Small intestine (tissue), 7 donors: ENCODE results near the gene TMEM121. TPM values are rescaled to one million over a fixed set of nuclear protein-coding genes. Genes with fewer than 3 reads are reported as not detected.

Experiments used
- DNase-seq, 2 donors: peaks; one replicate each; pipeline versions ENCODE4 v3.0.0 to v3.0.0-alpha.2; 2013
- FAIRE-seq: peaks from 2 replicates; lab custom pipeline; 2012; peaks lifted over from hg19 to GRCh38; lab: Jason Lieb, UNC
- H3K27ac ChIP-seq, 3 donors: one replicate each; pipeline ENCODE4 v1.5.1; 2013; ENCODE audit warnings: low read length in 2 of 3, mild to moderate bottlenecking in 2 of 3, control low read depth in 1 of 3, inconsistent platforms in 1 of 3, low read depth in 1 of 3, moderate library complexity in 1 of 3
- H3K27me3 ChIP-seq, 3 donors: one replicate each; pipeline ENCODE4 v1.6.1; 2013; ENCODE audit warnings: low read length in 3 of 3, inconsistent platforms in 1 of 3; ENCODE audit not compliant: control insufficient read depth in 3 of 3, insufficient read depth in 3 of 3
- H3K36me3 ChIP-seq, 3 donors: one replicate each; pipeline ENCODE4 v1.6.1; 2013; ENCODE audit warnings: low read length in 3 of 3, inconsistent platforms in 1 of 3, low read depth in 1 of 3, mild to moderate bottlenecking in 1 of 3, moderate library complexity in 1 of 3; ENCODE audit not compliant: control insufficient read depth in 3 of 3, insufficient read depth in 2 of 3
- H3K4me1 ChIP-seq, 3 donors: one replicate each; pipeline ENCODE4 v1.6.1; 2013; ENCODE audit warnings: low read length in 2 of 3, inconsistent platforms in 1 of 3, low read depth in 1 of 3, mild to moderate bottlenecking in 1 of 3, moderate library complexity in 1 of 3; ENCODE audit not compliant: control insufficient read depth in 3 of 3, insufficient read depth in 2 of 3
- H3K4me3 ChIP-seq, 3 donors: one replicate each; pipeline ENCODE4 v1.5.1; 2013; ENCODE audit warnings: low read length in 3 of 3, control low read depth in 1 of 3, inconsistent platforms in 1 of 3, low read depth in 1 of 3, mild to moderate bottlenecking in 1 of 3, moderate library complexity in 1 of 3
- H3K9me3 ChIP-seq, 2 donors: one replicate each; pipeline ENCODE4 v1.6.1; 2013; ENCODE audit warnings: low read depth in 1 of 2, low read length in 1 of 2; ENCODE audit not compliant: control insufficient read depth in 2 of 2, insufficient read depth in 1 of 2
- WGBS, 3 donors: extraction: QIAGEN DNeasy Blood & Tissue Kit; methylation state at CpG; one replicate each; pipeline ENCODE4 v1.1.7; 2013; 5-methylcytosine and 5-hydroxymethylcytosine counted together
- polyA plus RNA-seq, 4 donors: library from polyadenylated mRNA; stranded (reverse) in 3 of 4; unstranded in 1 of 4; fragments of 200-250 nt in 3 of 4; fragments of 120-200 nt in 1 of 4; gene quantifications; one replicate each; pipeline versions ENCODE4 v1.2.1 to v1.2.3, GENCODE V29; 2013
- donor health status: healthy with polysubstance abuse.
- donor health status: control.
- donor health status: control.
- donor health status: Bipolar disorder and iron deficiency.
- donor health status: healthy.

The TMEM121 gene
- polyA plus RNA-seq, 4 donors: 1.5 to 2.0 TPM; not detected in 2

GRCh38 chr14:105507247-105507646 lies 19.1 kb upstream of the TMEM121 start:
- Histone ChIP-seq H3K36me3 (no peaks in the 10 kb centered on the region), H3K27ac (no peak overlapping the region), H3K4me1 (no peaks in the 10 kb centered on the region), H3K27me3 (peaks cover 0 to 4% (median 0%) of the 10 kb centered on the region in 3 donors), H3K9me3 (no peaks in the 10 kb centered on the region), H3K4me3 (no peak overlapping the region)
- FAIRE-seq: no peak
- DNase-seq: no peak
- WGBS, 3 donors: 68 to 80% (median 72%) methylated on average over 16 to 17 of the region's 17 CpGs

- no peaks in the 10 kb centered on the region for H3K4me1 ChIP-seq
- WGBS, 3 donors: 85 to 88% (median 85%) methylated on average over 16 of the region's 16 CpGs
- DNase-seq (no peak), FAIRE-seq (no peak)
- no peaks in the 10 kb centered on the region for H3K36me3 ChIP-seq
- H3K27ac ChIP-seq: no peak overlapping the region
- H3K27me3 ChIP-seq: peaks cover 0 to 4% (median 0%) of the 10 kb centered on the region in 3 donors
- no peaks in the 10 kb centered on the region for H3K9me3 ChIP-seq
- H3K4me3 ChIP-seq: no peak overlapping the region
Observed at GRCh38 chr14:105508069-105508468, 18.3 kb upstream of the TMEM121 start.

GRCh38 chr14:105508601-105509000 lies 17.8 kb upstream of the TMEM121 start:
- Histone ChIP-seq H3K4me1 (no peaks in the 10 kb centered on the region), H3K4me3 (no peak overlapping the region), H3K27me3 (peaks cover 0 to 4% (median 0%) of the 10 kb centered on the region in 3 donors), H3K9me3 (no peaks in the 10 kb centered on the region), H3K27ac (no peak overlapping the region), H3K36me3 (no peaks in the 10 kb centered on the region)
- 86 to 90% (median 87%) methylated on average over 12 of the region's 12 CpGs for WGBS, 3 donors
- DNase-seq (no peak), FAIRE-seq (no peak)

- WGBS, 3 donors: 60 to 66% (median 61%) methylated on average over 5 of the region's 5 CpGs
- DNase-seq: no peak
- H3K36me3 ChIP-seq: no peaks in the 10 kb centered on the region
- H3K4me1 ChIP-seq: no peaks in the 10 kb centered on the region
- peaks cover 0 to 3% (median 0%) of the 10 kb centered on the region in 3 donors for H3K27me3 ChIP-seq
- no peak overlapping the region for H3K4me3 ChIP-seq
- H3K27ac ChIP-seq: no peak overlapping the region
- no peak for FAIRE-seq
- no peaks in the 10 kb centered on the region for H3K9me3 ChIP-seq
Observed at GRCh38 chr14:105517096-105517495, 9.3 kb upstream of the TMEM121 start.

GRCh38 chr14:105519946-105520698 lies 6.3 kb upstream of the TMEM121 start:
- H3K36me3 ChIP-seq: no peaks in the 10 kb centered on the region
- no peaks in the 10 kb centered on the region for H3K9me3 ChIP-seq
- peaks cover 0 to 3% (median 0%) of the 10 kb centered on the region in 3 donors for H3K27me3 ChIP-seq
- DNase-seq: no peak
- H3K27ac ChIP-seq: no peak overlapping the region
- no peak for FAIRE-seq
- 65 to 72% (median 70%) methylated on average over 14 of the region's 14 CpGs for WGBS, 3 donors
- no peaks in the 10 kb centered on the region for H3K4me1 ChIP-seq
- no peak overlapping the region for H3K4me3 ChIP-seq

GRCh38 chr14:105525326-105525725 lies 1.1 kb upstream of the TMEM121 start:
- Histone ChIP-seq H3K9me3 (no peaks in the 10 kb centered on the region), H3K4me3 (no peak overlapping the region), H3K4me1 (peaks cover 0 to 13% (median 2%) of the 10 kb centered on the region in 3 donors), H3K27ac (no peak overlapping the region), H3K27me3 (peaks cover 2 to 26% (median 7%) of the 10 kb centered on the region in 3 donors), H3K36me3 (no peaks in the 10 kb centered on the region)
- WGBS, 3 donors: 80 to 85% (median 81%) methylated on average over 9 of the region's 9 CpGs
- DNase-seq (no peak), FAIRE-seq (no peak)

- no peak for FAIRE-seq
- H3K4me3 ChIP-seq: peak overlapping the region; percentile 31 to 43 (median 43)
- peak in 1 of 2 donors; percentile 29 for DNase-seq
- H3K36me3 ChIP-seq: no peaks in the 10 kb centered on the region
- no peaks in the 10 kb centered on the region for H3K9me3 ChIP-seq
- peaks cover 2 to 26% (median 7%) of the 10 kb centered on the region in 3 donors for H3K27me3 ChIP-seq
- H3K27ac ChIP-seq: no peak overlapping the region
- H3K4me1 ChIP-seq: peaks cover 0 to 13% (median 2%) of the 10 kb centered on the region in 3 donors
- WGBS, 3 donors: 2% methylated on average over 31 to 48 of the region's 48 CpGs
Observed at GRCh38 chr14:105526776-105527380, 495 bp downstream of the TMEM121 start.

GRCh38 chr14:105527381-105527825 lies 1.0 kb downstream of the TMEM121 start:
- no peak overlapping the region for H3K27ac ChIP-seq
- H3K4me3 ChIP-seq: peak overlapping the region in 2 of 3 donors; percentile 43
- FAIRE-seq (no peak), DNase-seq (peak in 1 of 2 donors; percentile 40)
- H3K4me1 ChIP-seq: peaks cover 0 to 13% (median 2%) of the 10 kb centered on the region in 3 donors
- 14 to 24% (median 20%) methylated on average over 22 to 23 of the region's 23 CpGs for WGBS, 3 donors
- peaks cover 2 to 26% (median 7%) of the 10 kb centered on the region in 3 donors for H3K27me3 ChIP-seq
- H3K9me3 ChIP-seq: no peaks in the 10 kb centered on the region
- no peaks in the 10 kb centered on the region for H3K36me3 ChIP-seq
